ENCODE results near the gene CALY.
"Not testable (repeated sequence)": the region's sequence is repeated elsewhere in the genome, so short reads cannot be mapped to it uniquely, and the experiment has no call there.

Gene CALY

DNA sequence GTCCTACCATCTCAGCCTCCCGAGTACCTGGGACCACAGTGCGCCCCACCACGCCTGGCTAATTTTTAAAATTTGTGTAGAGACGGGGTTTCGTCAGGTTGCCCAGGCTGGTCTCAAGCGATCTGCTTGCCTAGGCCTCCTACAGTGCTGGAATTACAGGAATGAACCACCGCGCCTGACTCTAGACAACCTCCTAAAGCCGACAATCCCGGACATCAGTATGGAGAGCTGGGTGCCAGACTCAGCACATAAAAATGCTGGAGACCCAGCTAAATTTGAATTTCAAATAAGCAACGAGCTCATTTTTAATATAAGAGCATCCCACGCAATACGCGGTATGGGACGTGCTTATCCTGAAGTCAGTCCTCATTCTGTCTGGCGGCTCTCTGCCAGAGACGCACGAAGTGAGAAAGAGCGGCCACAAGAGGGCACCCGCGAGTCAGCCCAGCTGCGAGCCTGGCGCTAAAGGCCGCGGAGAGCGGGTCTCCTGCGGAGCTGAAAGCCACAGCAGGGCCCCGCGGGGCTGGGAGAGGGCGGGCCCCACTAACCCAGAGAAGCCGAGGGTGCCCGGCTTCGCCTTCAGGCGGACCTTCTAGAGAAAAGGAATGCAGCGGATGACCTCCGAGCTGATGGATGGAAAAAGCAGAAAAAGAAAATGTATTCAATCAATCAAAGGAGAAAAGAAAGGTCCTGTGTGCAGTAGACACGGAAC, 7.0 kb downstream of the CALY start:
- peak; percentile 82 for DNase-seq (ENCODE audit: low read depth)

- DNase-seq (ENCODE audit: low read depth), result no peak
Measured at GRCh38 chr10:133328358-133329343, 8.0 kb downstream of the CALY start.

DNA sequence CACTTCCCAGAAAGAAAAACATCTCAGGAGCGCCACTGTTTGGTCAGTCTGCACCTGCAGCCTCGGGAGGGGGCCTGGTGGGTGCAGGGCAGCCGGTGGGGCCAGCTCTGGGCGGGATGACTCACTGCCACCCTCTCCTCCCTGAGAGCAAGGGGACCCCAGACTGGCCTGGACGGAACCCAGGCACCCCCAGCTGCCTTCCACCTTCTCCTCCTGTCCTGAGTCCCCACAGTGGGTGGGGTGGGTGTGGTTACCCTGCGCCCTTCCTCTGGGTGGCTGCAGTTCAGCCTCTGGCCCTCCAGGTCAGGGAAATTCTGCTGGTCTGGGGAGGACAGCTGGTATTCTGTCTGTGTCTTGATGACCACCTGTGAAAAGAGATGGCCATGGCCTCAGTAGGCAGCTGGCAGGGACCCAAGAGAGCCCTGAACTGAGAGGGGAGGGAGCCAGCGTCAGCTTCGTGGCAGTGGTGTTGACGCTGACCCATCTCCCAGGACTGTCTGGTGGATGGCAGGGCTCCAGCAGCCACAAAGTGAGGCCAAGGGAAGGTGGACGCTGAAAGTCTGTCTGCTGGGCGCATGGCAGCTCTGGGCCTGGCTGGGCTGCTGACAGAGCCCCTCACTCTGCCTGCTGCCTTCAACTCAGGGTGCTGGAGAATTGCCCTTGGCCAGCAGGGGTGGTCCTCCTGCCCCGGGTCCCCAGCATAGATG, 8.9 kb downstream of the CALY start:
- no peak for DNase-seq (ENCODE audit: low read depth)

DNA sequence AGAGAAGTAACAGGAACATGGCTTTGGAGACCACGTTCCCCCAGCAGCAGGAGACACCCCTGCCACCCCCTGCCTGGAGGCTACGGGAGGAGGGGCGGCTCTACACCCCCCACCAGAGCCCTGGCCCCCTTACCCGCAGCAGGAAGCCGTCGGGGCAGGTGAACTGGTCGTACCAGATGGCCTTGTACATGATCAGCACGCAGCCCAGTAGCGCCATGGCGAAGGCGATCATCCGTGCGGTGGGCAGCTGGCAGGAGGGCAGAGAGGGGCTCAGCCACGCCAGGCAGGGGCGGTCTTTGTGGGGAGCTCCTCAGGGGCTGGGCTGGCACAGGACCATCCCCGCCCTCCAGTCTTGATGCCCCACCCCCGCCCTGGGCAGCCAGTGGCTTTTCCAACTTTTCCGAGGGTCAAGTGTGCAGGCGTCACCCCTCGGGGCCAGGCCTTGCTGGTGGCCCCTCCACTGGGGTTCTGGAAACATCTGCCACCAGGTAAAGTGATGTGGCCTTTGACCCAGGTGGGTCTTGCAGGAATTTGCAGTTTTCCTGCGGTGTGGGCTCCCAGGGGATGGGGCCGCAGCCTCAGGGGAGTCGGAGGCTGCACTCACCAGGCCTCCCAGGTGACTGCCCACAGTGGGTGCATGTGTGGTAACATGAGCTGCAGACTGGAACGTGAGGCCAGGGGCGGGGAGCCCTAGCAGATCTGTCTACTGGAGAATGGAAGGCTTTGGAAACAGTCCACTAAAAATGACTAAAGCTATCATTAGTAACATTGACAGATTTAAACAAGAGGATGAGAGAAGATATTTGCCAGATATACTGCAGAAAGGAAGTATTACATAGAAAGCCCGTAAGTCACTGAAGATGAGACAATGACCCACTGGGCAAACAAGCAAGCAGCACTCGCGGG, 9.7 kb downstream of the CALY start:
- peak; percentile 36 for DNase-seq (ENCODE audit: low read depth)

DNA sequence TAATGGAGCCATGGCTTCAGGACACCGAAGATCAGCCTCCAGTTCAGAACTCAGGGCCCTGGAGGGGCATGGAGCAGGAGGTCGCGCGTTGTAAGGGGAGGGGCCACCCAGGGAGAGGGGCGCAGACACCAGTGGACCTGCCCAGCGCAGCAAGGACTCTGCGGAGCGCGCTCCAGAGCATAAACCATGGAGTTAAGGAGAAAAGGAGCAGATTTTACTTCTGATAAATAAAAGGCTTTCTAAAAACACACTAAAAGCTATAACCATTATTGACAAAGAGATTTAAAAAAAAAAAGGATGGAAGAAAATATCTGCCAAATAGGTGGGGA, 10.5 kb downstream of the CALY start:
- DNase-seq (ENCODE audit: low read depth), result no peak

GRCh38 chr10:133325440-133326222, 11.1 kb downstream of the CALY start:
- DNase-seq (ENCODE audit: low read depth), result no peak

DNA sequence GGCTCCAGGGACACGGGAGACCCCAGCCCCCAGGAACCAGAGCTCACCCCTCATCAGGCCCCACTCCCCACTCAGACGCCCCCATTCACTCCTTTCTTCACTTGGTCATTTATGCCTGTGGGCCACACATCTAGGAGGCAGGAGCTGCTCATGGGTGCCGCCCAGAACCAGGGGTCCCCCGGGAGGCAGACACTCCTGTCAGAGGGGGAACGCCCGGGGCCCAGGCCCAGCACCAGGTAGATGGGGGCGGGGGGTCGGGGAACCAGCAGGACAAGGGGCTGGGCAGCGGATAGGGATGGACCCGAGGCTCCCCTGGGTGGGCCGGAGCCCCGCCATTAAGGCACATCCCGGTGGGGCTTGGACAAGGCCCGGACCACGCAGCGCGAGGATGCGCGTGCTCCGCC, 11.8 kb downstream of the CALY start:
- DNase-seq (ENCODE audit: low read depth), result no peak

DNA sequence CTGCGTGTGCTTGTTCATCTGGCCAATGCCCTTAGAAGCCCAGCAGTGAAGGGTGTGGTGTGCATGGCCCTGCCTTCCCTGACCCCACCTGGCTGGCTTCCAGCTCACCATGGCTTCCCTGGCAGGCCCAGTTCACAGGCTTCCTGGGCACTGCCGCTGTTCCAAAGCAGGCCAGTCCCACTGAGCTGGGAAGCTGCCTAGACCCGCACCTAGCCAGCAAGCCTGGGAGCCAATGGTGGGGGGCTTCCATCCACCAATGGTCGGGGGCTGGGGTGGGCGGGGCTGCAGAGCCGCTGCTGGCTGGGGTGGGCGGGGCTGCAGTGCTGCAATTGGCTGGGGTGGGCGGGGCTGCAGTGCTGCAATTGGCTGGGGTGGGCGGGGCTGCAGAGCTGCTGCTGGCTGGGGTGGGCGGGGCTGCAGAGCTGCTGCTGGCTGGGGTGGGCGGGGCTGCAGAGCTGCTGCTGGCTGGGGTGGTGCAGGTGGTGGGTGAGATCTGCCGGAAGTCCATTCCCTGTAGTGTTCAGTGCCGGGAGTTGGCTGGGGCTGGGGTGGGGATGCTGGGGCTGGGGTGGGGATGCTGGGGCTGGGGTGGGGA, 12.4 kb downstream of the CALY start:
- peak; percentile 66 for DNase-seq (ENCODE audit: low read depth)

- not testable (repeated sequence) for DNase-seq (ENCODE audit: low read depth)
Measured at GRCh38 chr10:133322064-133322709, 14.5 kb downstream of the CALY start.

DNA sequence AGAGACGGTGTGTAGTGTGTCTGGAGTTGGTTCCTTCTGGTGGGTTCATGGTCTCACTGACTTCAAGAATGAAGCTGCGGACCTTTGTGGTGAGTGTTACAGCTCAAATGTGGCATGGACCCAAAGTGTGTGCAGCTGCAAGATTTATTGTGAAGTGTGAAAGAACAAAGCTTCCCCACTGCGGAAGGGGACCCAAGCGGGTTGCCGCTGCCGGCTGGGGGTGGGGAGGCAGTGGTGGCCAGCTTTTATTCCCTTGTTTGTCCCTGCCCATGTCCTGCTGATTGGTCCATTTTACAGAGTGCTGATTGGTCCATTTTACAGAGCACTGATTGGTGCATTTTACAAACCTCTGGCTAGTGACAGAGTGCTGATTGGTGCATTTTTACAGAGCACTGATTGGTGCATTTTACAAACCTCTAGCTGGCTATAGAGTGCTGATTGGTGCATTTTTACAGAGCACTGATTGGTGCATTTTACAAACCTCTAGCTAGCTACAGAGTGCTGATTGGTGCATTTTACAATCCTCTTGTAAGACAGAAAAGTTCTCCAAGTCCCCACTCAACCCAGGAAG, 15.8 kb downstream of the CALY start:
- DNase-seq (ENCODE audit: low read depth), result not testable (repeated sequence)

GRCh38 chr10:133318494-133319127, 18.1 kb downstream of the CALY start:
- DNase-seq (ENCODE audit: low read depth), result peak; percentile 55

GRCh38 chr10:133316732-133317131, 20.0 kb downstream of the CALY start:
- no peak for DNase-seq (ENCODE audit: low read depth)

DNA sequence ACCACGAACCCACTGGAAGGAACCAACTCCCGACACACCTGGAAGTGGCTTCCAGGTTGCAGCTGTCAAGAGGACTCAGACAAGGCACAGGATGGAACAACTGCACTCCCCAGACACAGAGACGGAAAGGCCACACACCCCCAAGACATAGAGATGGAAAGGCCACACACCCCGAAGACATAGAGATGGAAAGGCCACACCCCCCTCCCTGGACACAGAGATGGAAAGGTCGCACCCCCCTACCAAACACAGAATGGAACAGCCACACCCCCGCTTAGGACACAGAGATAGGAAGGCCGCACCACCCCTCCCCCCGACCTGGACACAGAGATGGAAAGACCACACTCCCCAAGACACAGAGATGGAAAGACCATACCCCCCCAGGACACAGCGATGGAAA, 20.4 kb downstream of the CALY start:
- no peak for DNase-seq (ENCODE audit: low read depth)

GRCh38 chr10:133315847-133316246, 20.8 kb downstream of the CALY start:
- DNase-seq (ENCODE audit: low read depth), result no peak

GRCh38 chr10:133314911-133315310, 21.8 kb downstream of the CALY start:
- no peak for DNase-seq (ENCODE audit: low read depth)

GRCh38 chr10:133313192-133313591, 23.5 kb downstream of the CALY start:
- no peak for DNase-seq (ENCODE audit: low read depth)

- no peak for DNase-seq (ENCODE audit: low read depth)
Measured at GRCh38 chr10:133312769-133313145, 23.9 kb downstream of the CALY start.

DNA sequence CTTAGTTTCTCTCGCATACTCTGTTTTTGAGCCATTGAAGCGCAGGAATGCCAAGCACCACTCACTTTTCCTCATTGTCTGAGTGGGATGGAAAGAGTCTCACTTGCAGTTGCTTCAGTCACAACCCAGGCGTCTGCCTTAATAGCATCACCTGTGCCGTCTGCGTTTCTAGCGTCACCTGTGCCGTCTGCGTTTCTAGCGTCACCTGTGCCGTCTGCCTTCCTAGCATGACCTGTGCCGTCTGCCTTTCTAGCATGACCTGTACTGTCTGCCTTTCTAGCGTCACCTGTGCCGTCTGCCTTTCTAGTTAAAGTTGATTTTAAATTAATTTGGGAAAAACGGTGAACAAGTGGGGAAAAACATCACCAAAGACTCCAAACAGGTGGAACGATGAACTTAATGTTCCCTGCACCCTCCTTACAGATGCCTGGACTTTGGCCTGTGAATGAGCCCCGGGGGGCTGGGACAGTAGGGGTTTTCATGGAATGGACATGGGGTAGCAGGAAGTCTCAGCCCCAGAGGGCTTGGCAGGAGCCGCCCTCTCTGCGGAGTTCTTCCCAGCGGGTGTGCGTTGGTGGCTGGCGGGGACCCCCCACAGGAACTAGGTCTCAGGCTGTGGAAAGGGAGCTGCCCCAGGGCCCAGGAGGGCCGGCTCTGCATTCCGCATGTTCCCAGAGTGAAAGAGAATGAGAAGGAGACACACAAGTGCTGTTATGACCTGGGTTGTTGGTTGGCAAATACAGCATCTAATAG, 24.5 kb downstream of the CALY start:
- no peak for DNase-seq (ENCODE audit: low read depth)

Data from iris pigment epithelial cell (primary cell).